Naive B cell (primary cell): ENCODE data around the gene ARHGEF10L. TPM values are rescaled to one million over a fixed set of nuclear protein-coding genes. Genes with fewer than 3 reads are reported as not detected.
A peak's percentile ranks its signal among the peaks of the same experiment; 100 is the strongest.

Experiments used
- ATAC-seq, 2 donors: fragments of 150-1000 bp; cut with Tn5 transposase; 2 replicates each; pipeline ENCODE4 v1.10.0; 2021; ENCODE audit warnings: low read depth in 2 of 2, mild to moderate bottlenecking in 2 of 2, moderate library complexity in 2 of 2
- DNase-seq: peaks from one replicate; pipeline ENCODE4 v3.0.0; 2022
- H3K27ac Mint-ChIP-seq, 6 donors: one replicate each; pipeline ENCODE4 v1.8.0; 2020 to 2022; ENCODE audit warnings: mild to moderate bottlenecking in 6 of 6, mixed read lengths in 6 of 6, moderate library complexity in 5 of 6, inconsistent platforms in 2 of 6
- H3K27me3 Mint-ChIP-seq, 3 donors: one replicate each; pipeline ENCODE4 v1.8.0; 2021 to 2022; ENCODE audit warnings: mixed read lengths in 3 of 3, mild to moderate bottlenecking in 1 of 3
- H3K36me3 Mint-ChIP-seq, 2 donors: one replicate each; pipeline ENCODE4 v1.8.0; 2020 to 2022; ENCODE audit warnings: mixed read lengths in 2 of 2, inconsistent platforms in 1 of 2, mild to moderate bottlenecking in 1 of 2
- H3K4me1 Mint-ChIP-seq, 3 donors: one replicate each; pipeline ENCODE4 v1.8.0; 2020 to 2022; ENCODE audit warnings: mixed read lengths in 3 of 3, inconsistent platforms in 1 of 3, mild to moderate bottlenecking in 1 of 3, moderate library complexity in 1 of 3
- H3K4me3 Mint-ChIP-seq, 8 donors: one replicate each; pipeline ENCODE4 v1.8.0; 2020 to 2022; ENCODE audit warnings: mild to moderate bottlenecking in 8 of 8, mixed read lengths in 8 of 8, moderate library complexity in 8 of 8, inconsistent platforms in 2 of 8
- H3K9me3 Mint-ChIP-seq, 7 donors: one replicate each; pipeline ENCODE4 v1.8.0; 2020 to 2022; ENCODE audit warnings: mixed read lengths in 7 of 7, mild to moderate bottlenecking in 5 of 7, inconsistent platforms in 2 of 7, moderate library complexity in 1 of 7
- polyA plus RNA-seq, 6 donors: library from polyadenylated mRNA; unstranded; fragments of 300-500 nt; fragmentation: Illumina TruSeq; gene quantifications; one replicate each; pipeline ENCODE4 v1.2.3, GENCODE V29; 2021; ENCODE audit warnings: low read depth in 6 of 6

ARHGEF10L gene
- polyA plus RNA-seq, 6 donors from 2014 or later = 0.13 to 0.29 (median 0.28) TPM; not detected in 3

GRCh38 chr1:17700945-17701810 lies 161.7 kb downstream of the ARHGEF10L start:
- H3K4me1 Mint-ChIP-seq = no peaks in the 10 kb centered on the region
- no peak overlapping the region for H3K27ac Mint-ChIP-seq
- H3K27me3 Mint-ChIP-seq = peaks cover 0 to 5% (median 0%) of the 10 kb centered on the region in 3 donors
- H3K9me3 Mint-ChIP-seq = no peaks in the 10 kb centered on the region
- no peak overlapping the region for H3K4me3 Mint-ChIP-seq
- H3K36me3 Mint-ChIP-seq = no peaks in the 10 kb centered on the region
- DNase-seq (no peak), ATAC-seq (no peak)

DNA sequence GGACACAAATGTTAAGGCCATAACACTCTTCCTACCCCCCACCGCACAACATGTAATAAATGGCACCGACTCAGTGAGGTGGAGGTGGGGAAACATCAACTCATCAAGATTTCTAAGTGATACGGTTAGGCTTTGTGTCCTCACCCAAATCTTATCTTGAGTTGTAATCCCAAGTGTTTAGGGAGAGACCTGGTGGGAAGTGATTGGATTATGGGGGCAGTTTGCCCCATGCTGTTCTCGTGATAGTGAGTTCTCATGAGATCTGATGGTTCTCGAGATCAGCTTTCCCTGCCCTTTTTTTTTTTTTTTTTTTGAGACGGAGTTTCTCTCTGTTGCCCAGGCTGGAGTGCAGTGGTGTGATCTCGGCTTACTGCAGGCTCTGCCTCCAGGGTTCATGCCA lies 164.7 kb downstream of the ARHGEF10L start:
- no peak overlapping the region for H3K4me3 Mint-ChIP-seq

GRCh38 chr1:17706445-17706844 lies 166.9 kb downstream of the ARHGEF10L start:
- Mint-ChIP-seq H3K36me3 (no peaks in the 10 kb centered on the region), H3K27me3 (peaks cover 0 to 4% (median 0%) of the 10 kb centered on the region in 3 donors), H3K27ac (no peak overlapping the region), H3K9me3 (peaks cover 0 to 5% (median under 1%) of the 10 kb centered on the region in 7 donors), H3K4me1 (no peaks in the 10 kb centered on the region), H3K4me3 (no peak overlapping the region)
- no peak for ATAC-seq
- DNase-seq = no peak

More for the DNA sequence above, 164.7 kb downstream of the ARHGEF10L start:
- Mint-ChIP-seq H3K27ac (no peak overlapping the region), H3K9me3 (no peaks in the 10 kb centered on the region), H3K4me1 (no peaks in the 10 kb centered on the region), H3K36me3 (no peaks in the 10 kb centered on the region), H3K27me3 (peaks cover 0 to 3% (median 0%) of the 10 kb centered on the region in 3 donors)
- ATAC-seq (no peak), DNase-seq (no peak)

DNA sequence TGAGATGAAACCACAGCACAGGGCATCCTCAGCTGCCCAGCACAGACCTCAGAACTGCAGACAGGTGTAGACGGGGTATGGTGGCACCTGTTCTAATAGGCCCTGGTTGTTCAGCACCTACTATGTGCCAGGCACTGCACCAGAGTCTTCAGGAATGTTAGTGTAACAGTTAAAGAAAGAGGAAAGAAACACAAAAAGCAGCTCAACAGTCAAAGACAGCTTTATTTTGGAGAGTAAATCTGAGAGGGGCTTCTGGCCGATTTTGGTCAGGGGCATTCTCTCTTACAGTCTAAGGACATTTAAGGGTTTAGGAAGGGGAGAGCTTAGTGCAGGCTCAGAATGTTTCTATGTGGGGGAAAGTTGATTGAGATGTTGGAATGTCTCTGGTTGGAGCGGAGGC lies 170.5 kb downstream of the ARHGEF10L start:
- peaks cover 0 to 4% (median 0%) of the 10 kb centered on the region in 3 donors for H3K27me3 Mint-ChIP-seq
- H3K27ac Mint-ChIP-seq = no peak overlapping the region
- H3K36me3 Mint-ChIP-seq = no peaks in the 10 kb centered on the region
- no peak overlapping the region for H3K4me3 Mint-ChIP-seq
- ATAC-seq (no peak), DNase-seq (no peak)
- H3K9me3 Mint-ChIP-seq = peaks cover 0 to 6% (median 2%) of the 10 kb centered on the region in 7 donors
- no peaks in the 10 kb centered on the region for H3K4me1 Mint-ChIP-seq

DNA sequence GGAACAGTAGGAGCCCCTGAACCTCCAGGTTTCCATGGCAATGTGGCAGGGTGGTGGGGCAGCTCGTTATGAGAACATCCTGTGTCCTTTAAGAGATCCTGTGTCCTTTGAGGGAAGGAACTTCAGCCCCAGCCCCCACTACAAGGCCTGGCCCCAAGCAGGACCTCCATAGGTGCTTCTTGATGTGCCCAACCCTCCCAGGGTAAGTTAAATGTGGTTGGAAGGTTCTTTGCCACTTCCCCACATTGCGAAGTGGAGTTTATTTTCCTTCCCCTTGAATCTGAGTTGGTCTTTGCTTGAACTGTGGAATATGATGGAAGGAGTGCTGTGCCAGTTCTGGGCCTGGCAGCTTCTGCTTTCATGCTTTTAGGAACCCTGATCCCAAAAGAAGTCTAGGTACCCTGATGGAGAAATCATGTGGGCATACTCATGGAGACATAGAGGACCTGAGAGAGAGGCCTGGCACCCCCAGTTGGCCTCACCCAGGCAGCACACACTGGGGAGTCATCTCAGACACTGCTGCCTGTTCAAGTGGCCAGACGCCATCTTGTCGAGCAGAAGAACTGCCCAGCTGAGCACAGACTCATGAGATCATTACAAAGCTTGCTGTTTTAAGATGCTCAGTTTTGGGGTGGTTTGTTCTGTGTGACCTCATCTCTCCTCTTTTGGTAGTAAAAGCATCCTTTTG lies 171.5 kb downstream of the ARHGEF10L start:
- H3K27me3 Mint-ChIP-seq = peaks cover 0 to 7% (median 4%) of the 10 kb centered on the region in 3 donors

GRCh38 chr1:17711577-17711910 lies 172.0 kb downstream of the ARHGEF10L start:
- H3K4me1 Mint-ChIP-seq = no peaks in the 10 kb centered on the region
- no peaks in the 10 kb centered on the region for H3K36me3 Mint-ChIP-seq
- no peak overlapping the region for H3K27ac Mint-ChIP-seq

More for the DNA sequence above, 171.5 kb downstream of the ARHGEF10L start:
- Mint-ChIP-seq H3K9me3 (peaks cover 0 to 6% (median 2%) of the 10 kb centered on the region in 7 donors), H3K4me3 (no peak overlapping the region), H3K36me3 (no peaks in the 10 kb centered on the region), H3K27ac (no peak overlapping the region), H3K4me1 (no peaks in the 10 kb centered on the region)
- ATAC-seq (no peak), DNase-seq (no peak)

DNA sequence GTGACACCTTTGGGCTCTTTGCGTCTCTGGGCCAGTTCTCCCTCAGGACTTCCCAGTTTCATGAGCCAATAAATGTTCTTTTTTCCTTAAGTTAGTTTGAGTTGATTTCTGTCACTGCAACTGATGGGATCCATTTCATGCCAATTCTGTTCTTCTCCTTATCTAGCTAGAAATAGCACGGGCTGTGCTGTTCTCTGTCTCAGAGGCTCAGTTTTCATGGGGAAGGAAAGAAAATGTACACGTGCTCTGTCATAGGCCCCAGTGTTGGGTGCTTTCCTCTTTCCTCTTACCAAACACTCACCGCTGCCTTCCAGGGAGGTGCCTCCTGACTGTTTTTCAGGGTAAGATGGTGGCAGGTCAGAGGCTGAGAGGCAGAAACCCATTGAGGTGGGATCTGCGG lies 172.4 kb downstream of the ARHGEF10L start:
- DNase-seq = no peak
- Mint-ChIP-seq H3K4me1 (no peaks in the 10 kb centered on the region), H3K4me3 (no peak overlapping the region), H3K27me3 (peaks cover 0 to 14% (median 7%) of the 10 kb centered on the region in 3 donors), H3K27ac (no peak overlapping the region), H3K9me3 (peaks cover 0 to 6% (median 2%) of the 10 kb centered on the region in 7 donors), H3K36me3 (no peaks in the 10 kb centered on the region)
- no peak for ATAC-seq

More at GRCh38 chr1:17711577-17711910, 172.0 kb downstream of the ARHGEF10L start:
- no peak for ATAC-seq
- DNase-seq = no peak
- Mint-ChIP-seq H3K27me3 (peaks cover 0 to 10% (median 4%) of the 10 kb centered on the region in 3 donors), H3K4me3 (no peak overlapping the region), H3K9me3 (peaks cover 0 to 6% (median 2%) of the 10 kb centered on the region in 7 donors)

DNA sequence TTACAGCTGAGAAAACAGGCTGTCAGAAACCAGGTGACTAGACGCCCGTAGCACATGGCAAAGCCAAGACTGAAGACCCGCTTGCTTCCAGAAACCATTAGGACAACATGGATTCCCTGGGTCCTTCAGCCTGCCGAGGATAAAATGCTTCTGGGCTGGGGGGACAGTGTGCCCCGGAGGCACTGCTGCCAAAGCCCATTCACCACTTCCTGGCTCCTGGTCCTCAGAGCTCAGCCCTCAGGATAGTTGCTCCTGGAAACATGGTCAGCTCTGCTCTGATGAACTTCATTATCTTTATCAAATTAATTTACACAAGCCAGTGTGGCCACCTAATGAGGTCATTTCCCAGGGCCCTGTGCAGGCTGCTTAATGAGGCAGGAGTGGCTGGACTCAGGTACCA lies 174.5 kb downstream of the ARHGEF10L start:
- H3K4me1 Mint-ChIP-seq = no peaks in the 10 kb centered on the region
- peaks cover 4 to 27% (median 20%) of the 10 kb centered on the region in 3 donors for H3K27me3 Mint-ChIP-seq
- peaks cover 0 to 6% (median 2%) of the 10 kb centered on the region in 7 donors for H3K9me3 Mint-ChIP-seq
- ATAC-seq (no peak), DNase-seq (no peak)
- no peaks in the 10 kb centered on the region for H3K36me3 Mint-ChIP-seq
- no peak overlapping the region for H3K27ac Mint-ChIP-seq
- H3K4me3 Mint-ChIP-seq = no peak overlapping the region

- H3K36me3 Mint-ChIP-seq = no peaks in the 10 kb centered on the region
- ATAC-seq = no peak
- H3K27ac Mint-ChIP-seq = peak overlapping the region in 1 of 6 donors; percentile 43
- H3K4me3 Mint-ChIP-seq = peak overlapping the region in 1 of 8 donors; percentile 45
- H3K27me3 Mint-ChIP-seq = peaks cover 4 to 48% (median 30%) of the 10 kb centered on the region in 3 donors
- no peaks in the 10 kb centered on the region for H3K4me1 Mint-ChIP-seq
- DNase-seq = no peak
- peaks cover 0 to 2% (median 0%) of the 10 kb centered on the region in 7 donors for H3K9me3 Mint-ChIP-seq
Measured at GRCh38 chr1:17717594-17718535, 178.4 kb downstream of the ARHGEF10L start.

DNA sequence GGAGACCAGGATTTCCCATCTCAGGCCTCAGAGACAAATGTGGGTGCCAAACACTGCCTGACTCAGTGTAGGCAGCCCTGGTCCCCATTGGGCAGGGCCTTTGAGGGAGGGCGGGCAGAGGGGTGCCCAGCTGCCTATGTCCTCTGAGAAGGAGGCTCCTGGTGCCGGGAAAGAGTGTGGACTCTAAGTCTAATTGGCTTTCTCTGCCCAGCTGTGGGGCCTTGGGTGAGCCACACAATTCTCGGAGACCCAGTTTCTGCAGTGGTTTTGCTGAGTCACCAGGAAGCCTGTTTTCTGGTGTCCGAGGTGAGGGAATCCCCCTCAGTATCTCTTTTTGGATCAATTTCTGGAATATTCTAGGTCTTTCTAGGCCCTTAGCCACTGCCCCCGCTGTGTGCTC lies 180.4 kb downstream of the ARHGEF10L start:
- Mint-ChIP-seq H3K4me1 (no peaks in the 10 kb centered on the region), H3K27me3 (peaks cover 9 to 48% (median 30%) of the 10 kb centered on the region in 3 donors), H3K36me3 (no peaks in the 10 kb centered on the region), H3K27ac (no peak overlapping the region), H3K9me3 (peaks cover 0 to 2% (median 0%) of the 10 kb centered on the region in 7 donors), H3K4me3 (no peak overlapping the region)
- DNase-seq (no peak), ATAC-seq (no peak)

DNA sequence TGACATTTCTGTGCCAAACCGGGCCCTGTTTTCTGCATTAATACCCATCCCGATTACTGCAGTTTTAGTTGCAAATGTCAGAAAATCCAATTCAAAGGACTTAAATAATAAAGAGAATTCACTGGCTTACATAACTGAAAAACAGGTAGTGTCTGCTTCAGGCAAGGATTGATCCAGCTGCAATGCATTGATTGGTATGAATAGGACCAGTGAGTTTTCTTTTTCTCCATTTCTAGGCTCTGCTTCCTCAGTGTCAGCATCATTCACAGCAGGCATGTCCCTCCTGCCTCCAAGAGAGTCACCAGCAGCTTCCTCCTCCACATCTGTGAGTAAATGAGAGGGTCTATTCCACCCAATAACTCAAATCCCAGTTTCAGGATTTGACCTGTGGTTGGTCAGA lies 181.9 kb downstream of the ARHGEF10L start:
- H3K36me3 Mint-ChIP-seq = no peaks in the 10 kb centered on the region
- ATAC-seq (no peak), DNase-seq (no peak)
- H3K27me3 Mint-ChIP-seq = peaks cover 9 to 39% (median 37%) of the 10 kb centered on the region in 3 donors
- H3K9me3 Mint-ChIP-seq = peaks cover 0 to 2% (median 0%) of the 10 kb centered on the region in 7 donors
- no peaks in the 10 kb centered on the region for H3K4me1 Mint-ChIP-seq
- H3K4me3 Mint-ChIP-seq = no peak overlapping the region
- no peak overlapping the region for H3K27ac Mint-ChIP-seq

DNA sequence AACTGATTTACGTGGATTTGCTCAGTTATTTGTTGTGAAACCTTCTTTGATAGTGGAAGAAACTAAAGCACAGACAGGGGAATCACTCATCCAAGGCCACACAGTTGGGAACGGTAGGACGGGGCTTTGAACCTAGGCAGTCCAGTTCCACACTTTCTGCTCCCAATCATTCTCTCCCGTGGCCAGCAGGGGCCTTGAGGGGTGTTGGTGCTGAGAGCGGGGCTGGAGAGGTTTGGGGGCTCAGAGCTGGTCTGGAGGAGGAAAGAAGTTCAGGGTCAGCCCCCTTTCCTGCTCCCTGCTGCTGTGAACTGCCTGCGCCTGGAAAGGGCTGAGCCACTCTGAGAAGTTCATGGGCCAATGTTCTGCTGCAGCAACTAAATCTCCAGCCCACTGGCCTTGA lies 184.2 kb downstream of the ARHGEF10L start:
- ATAC-seq = no peak
- H3K27me3 Mint-ChIP-seq = peaks cover 5 to 24% (median 20%) of the 10 kb centered on the region in 3 donors

DNA sequence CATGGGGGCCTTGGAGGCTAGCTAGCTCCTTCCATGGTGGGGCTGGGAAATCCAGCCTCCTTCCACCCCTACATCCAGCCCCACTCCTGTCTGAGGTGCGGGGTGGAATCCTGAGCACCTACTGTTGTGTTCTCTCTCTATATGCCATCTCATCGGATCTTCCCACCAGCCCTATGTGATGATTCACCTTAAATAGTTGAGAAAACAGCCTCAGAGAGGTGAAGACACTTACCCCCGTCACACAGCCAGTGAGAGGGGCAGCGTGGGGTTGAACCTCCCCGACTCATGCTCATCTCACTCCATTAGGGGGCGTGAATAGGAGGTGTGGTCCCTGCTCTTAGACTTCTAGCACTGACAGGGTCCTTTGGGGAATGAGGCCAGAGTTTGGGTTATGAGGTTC lies 184.7 kb downstream of the ARHGEF10L start:
- Mint-ChIP-seq H3K4me1 (no peaks in the 10 kb centered on the region), H3K4me3 (no peak overlapping the region), H3K9me3 (peaks cover 0 to 11% (median 2%) of the 10 kb centered on the region in 7 donors), H3K36me3 (no peaks in the 10 kb centered on the region), H3K27ac (no peak overlapping the region), H3K27me3 (peaks cover 5 to 20% (median 20%) of the 10 kb centered on the region in 3 donors)
- ATAC-seq (no peak), DNase-seq (no peak)

More for the DNA sequence above, 184.2 kb downstream of the ARHGEF10L start:
- H3K9me3 Mint-ChIP-seq = peaks cover 0 to 11% (median under 1%) of the 10 kb centered on the region in 7 donors
- no peak for DNase-seq
- H3K36me3 Mint-ChIP-seq = no peaks in the 10 kb centered on the region
- H3K4me1 Mint-ChIP-seq = no peaks in the 10 kb centered on the region
- no peak overlapping the region for H3K4me3 Mint-ChIP-seq
- no peak overlapping the region for H3K27ac Mint-ChIP-seq
